Upper lobe of left lung (tissue), 4 donors: Measurements from ENCODE around the gene CDK4.

Experiments
- EP300 ChIP-seq, 4 donors: sonication (generic); formaldehyde crosslinking; IDR thresholded peaks; one replicate each; pipeline ENCODE4 v1.5.1; 2017; ENCODE audit warnings: antibody characterized with exemption in 4 of 4, control low read depth in 2 of 4
- POLR2A ChIP-seq, 4 donors: fragments of 450-650 bp; IDR thresholded peaks; one replicate each; pipeline ENCODE4 v1.5.1; 2016 to 2017; ENCODE audit warnings: antibody characterized with exemption in 4 of 4, mild to moderate bottlenecking in 2 of 4
- POLR2AphosphoS5 ChIP-seq, 2 donors: sonication (generic); formaldehyde crosslinking; IDR thresholded peaks; one replicate each; pipeline ENCODE4 v1.5.1; 2017; ENCODE audit warnings: antibody characterized with exemption in 2 of 2
- TF ChIP-seq, protein P1 (sequence below), 6 experiments: fragments of 450-650 bp in 4 of 6; fragments of 200-600 bp in 2 of 6; sonication (generic) in 2 of 6; IDR thresholded peaks; one replicate each; pipeline ENCODE4 v1.5.1; 2016 to 2019; ENCODE audit warnings: antibody characterized with exemption in 6 of 6

DNA sequence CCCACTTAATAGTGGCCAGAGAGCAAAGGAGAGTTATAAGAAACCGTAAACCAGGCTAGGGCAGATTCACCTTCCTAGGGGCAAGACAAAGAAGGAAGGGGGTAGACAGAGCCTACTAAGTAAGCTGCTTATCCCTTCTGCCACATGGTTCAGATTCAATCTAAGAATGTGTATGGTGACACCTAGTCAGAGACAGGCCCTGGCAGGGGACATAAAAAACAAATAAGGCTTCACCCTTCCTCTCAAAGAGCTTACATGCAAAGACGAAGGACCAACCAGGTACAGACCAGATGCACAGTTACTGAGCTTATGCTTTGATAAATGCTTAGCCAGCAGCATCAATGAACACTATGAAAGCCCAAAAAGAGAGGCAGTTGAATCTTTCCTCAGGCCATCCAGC lies 10.4 kb upstream of the CDK4 start:
- TF ChIP-seq, protein P1, sequence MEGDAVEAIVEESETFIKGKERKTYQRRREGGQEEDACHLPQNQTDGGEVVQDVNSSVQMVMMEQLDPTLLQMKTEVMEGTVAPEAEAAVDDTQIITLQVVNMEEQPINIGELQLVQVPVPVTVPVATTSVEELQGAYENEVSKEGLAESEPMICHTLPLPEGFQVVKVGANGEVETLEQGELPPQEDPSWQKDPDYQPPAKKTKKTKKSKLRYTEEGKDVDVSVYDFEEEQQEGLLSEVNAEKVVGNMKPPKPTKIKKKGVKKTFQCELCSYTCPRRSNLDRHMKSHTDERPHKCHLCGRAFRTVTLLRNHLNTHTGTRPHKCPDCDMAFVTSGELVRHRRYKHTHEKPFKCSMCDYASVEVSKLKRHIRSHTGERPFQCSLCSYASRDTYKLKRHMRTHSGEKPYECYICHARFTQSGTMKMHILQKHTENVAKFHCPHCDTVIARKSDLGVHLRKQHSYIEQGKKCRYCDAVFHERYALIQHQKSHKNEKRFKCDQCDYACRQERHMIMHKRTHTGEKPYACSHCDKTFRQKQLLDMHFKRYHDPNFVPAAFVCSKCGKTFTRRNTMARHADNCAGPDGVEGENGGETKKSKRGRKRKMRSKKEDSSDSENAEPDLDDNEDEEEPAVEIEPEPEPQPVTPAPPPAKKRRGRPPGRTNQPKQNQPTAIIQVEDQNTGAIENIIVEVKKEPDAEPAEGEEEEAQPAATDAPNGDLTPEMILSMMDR (IDR thresholded peaks at IDR 0.05) = no peak
- TF ChIP-seq EP300 (IDR thresholded peaks at IDR 0.05) (no peak), POLR2AphosphoS5 (IDR thresholded peaks at IDR 0.05) (no peak), POLR2A (IDR thresholded peaks at IDR 0.05) (no peak)
